GM23338 (cell line): ENCODE data around the gene PRDM7. TPM values are rescaled to one million over a fixed set of nuclear protein-coding genes. Genes with fewer than 3 reads are reported as not detected.

ENCODE experiments used
- ATAC-seq: fragments of 200-7000 bp; cut with Tn5 transposase; 3 replicates; pipeline ENCODE4 v1.9.1; 2020
- DNase-seq: peaks from one replicate; pipeline ENCODE4 v3.0.0-alpha.2; 2015; ENCODE audit warnings: low spot score
- H2AFZ ChIP-seq: fragments of 200-600 bp; sonication (generic); 2 replicates; pipeline ENCODE4 v1.8.0; 2016; ENCODE audit warnings: antibody characterized with exemption, mild to moderate bottlenecking, moderate library complexity
- H3F3A ChIP-seq: fragments of 200-600 bp; sonication (generic); replicated peaks from 2 replicates; pipeline ENCODE4 v1.8.0; 2017; ENCODE audit warnings: antibody characterized with exemption, mixed run types, low read depth
- H3K27ac ChIP-seq: fragments of 200-600 bp; sonication (generic); 2 replicates; pipeline ENCODE4 v1.6.1; 2016; ENCODE audit warnings: low read depth
- H3K27me3 ChIP-seq: fragments of 200-600 bp; sonication (generic); 2 replicates; pipeline ENCODE4 v1.8.0; 2016; ENCODE audit warnings: mild to moderate bottlenecking, mixed run types, moderate library complexity; ENCODE audit not compliant: insufficient read depth
- H3K36me3 ChIP-seq: fragments of 200-600 bp; sonication (generic); 2 replicates; pipeline ENCODE4 v1.8.0; 2016; ENCODE audit warnings: mild to moderate bottlenecking; ENCODE audit not compliant: insufficient read depth
- H3K4me1 ChIP-seq: fragments of 200-600 bp; sonication (generic); 2 replicates; pipeline ENCODE4 v1.8.0; 2016; ENCODE audit warnings: mild to moderate bottlenecking, moderate library complexity; ENCODE audit not compliant: insufficient read depth
- H3K4me2 ChIP-seq: fragments of 200-600 bp; sonication (generic); 2 replicates; pipeline ENCODE4 v1.7.1; 2017; ENCODE audit warnings: mixed run types
- H3K4me3 ChIP-seq: fragments of 200-600 bp; sonication (generic); 2 replicates; pipeline ENCODE4 v1.6.1; 2016; ENCODE audit warnings: mixed run types
- H3K79me2 ChIP-seq: fragments of 200-600 bp; sonication (generic); replicated peaks from 2 replicates; pipeline ENCODE4 v1.8.0; 2017; ENCODE audit warnings: mild to moderate bottlenecking; ENCODE audit not compliant: insufficient read depth
- H3K9me2 ChIP-seq: fragments of 200-600 bp; sonication (generic); 2 replicates; pipeline ENCODE4 v1.8.0; 2017; ENCODE audit not compliant: insufficient read depth
- H4K20me1 ChIP-seq: fragments of 200-600 bp; sonication (generic); replicated peaks from 2 replicates; pipeline ENCODE4 v1.8.0; 2017; ENCODE audit warnings: mild to moderate bottlenecking; ENCODE audit not compliant: insufficient read depth
- H3K27ac Mint-ChIP-seq: 2 replicates; pipeline ENCODE4 v1.8.0; 2020; ENCODE audit warnings: inconsistent platforms, mild to moderate bottlenecking, moderate library complexity, mixed read lengths
- H3K27me3 Mint-ChIP-seq: 3 replicates; pipeline ENCODE4 v1.8.0; 2022; ENCODE audit warnings: low read depth, mild to moderate bottlenecking, moderate library complexity, mixed read lengths, inconsistent platforms; ENCODE audit not compliant: insufficient read depth, poor library complexity
- H3K36me3 Mint-ChIP-seq: 3 replicates; pipeline ENCODE4 v1.8.0; 2021; ENCODE audit warnings: low read depth, mild to moderate bottlenecking, inconsistent platforms, moderate library complexity, mixed read lengths
- H3K4me1 Mint-ChIP-seq: 3 replicates; pipeline ENCODE4 v1.8.0; 2020; ENCODE audit warnings: mild to moderate bottlenecking, inconsistent platforms, mixed read lengths
- H3K4me3 Mint-ChIP-seq: 3 replicates; pipeline ENCODE4 v1.8.0; 2021; ENCODE audit warnings: moderate library complexity, mild to moderate bottlenecking, inconsistent platforms, mixed read lengths
- H3K9me3 Mint-ChIP-seq: 3 replicates; pipeline ENCODE4 v1.8.0; 2020; ENCODE audit warnings: moderate library complexity, mild to moderate bottlenecking, inconsistent platforms, mixed read lengths
- CREB1 ChIP-seq: fragments of 250-450 bp; sonication (Bioruptor Pico); IDR thresholded peaks from 2 replicates; pipeline ENCODE4 v1.5.0; 2020; ENCODE audit warnings: low read depth, mild to moderate bottlenecking, moderate library complexity
- CTCF ChIP-seq, 2 experiments: fragments of 200-600 bp in 1 of 2; sonication (generic) in 1 of 2; conservative IDR thresholded peaks; 2 replicates each; pipeline versions ENCODE4 v1.5.1 to v1.6.1; 2016 to 2017; ENCODE audit warnings: antibody characterized with exemption in 2 of 2, low read depth in 2 of 2, mild to moderate bottlenecking in 2 of 2, moderate library complexity in 1 of 2
- EZH2 ChIP-seq: fragments of 200-600 bp; sonication (generic); IDR thresholded peaks from one replicate; pipeline ENCODE4 v1.8.0; 2017; ENCODE audit warnings: antibody characterized with exemption, mild to moderate bottlenecking, low read depth; ENCODE audit not compliant: unreplicated experiment
- JUNB ChIP-seq: IDR thresholded peaks from one replicate; pipeline ENCODE4 v1.6.1; 2016; ENCODE audit warnings: antibody characterized with exemption; ENCODE audit not compliant: unreplicated experiment
- NANOG ChIP-seq: IDR thresholded peaks from 2 replicates; pipeline ENCODE4 v1.6.1; 2016; ENCODE audit warnings: antibody characterized with exemption, borderline replicate concordance
- POLR2AphosphoS5 ChIP-seq: IDR thresholded peaks from 2 replicates; pipeline ENCODE4 v1.6.1; 2016; ENCODE audit warnings: antibody characterized with exemption, low read depth
- REST ChIP-seq: IDR thresholded peaks from one replicate; pipeline ENCODE4 v1.6.1; 2018; ENCODE audit warnings: antibody characterized with exemption; ENCODE audit not compliant: unreplicated experiment
- ZNF114 ChIP-seq: fragments of 250-450 bp; sonication (Bioruptor Pico); IDR thresholded peaks from 2 replicates; pipeline ENCODE4 v1.5.0; 2020; ENCODE audit warnings: mild to moderate bottlenecking, moderate library complexity
- ZNF331 ChIP-seq: fragments of 250-450 bp; sonication (Bioruptor Pico); IDR thresholded peaks from 2 replicates; pipeline ENCODE4 v1.5.0; 2020; ENCODE audit warnings: low read depth, mild to moderate bottlenecking, moderate library complexity
- ZNF462 ChIP-seq: fragments of 250-450 bp; sonication (Bioruptor Pico); IDR thresholded peaks from 2 replicates; pipeline ENCODE4 v1.5.0; 2020; ENCODE audit warnings: mild to moderate bottlenecking, moderate library complexity
- polyA plus RNA-seq: library from polyadenylated mRNA; unstranded; fragments of >200 nt; fragmentation: Nextera tagmentation; extraction: Ambion mirVana; gene quantifications from 2 replicates; pipeline ENCODE4 v1.2.1, GENCODE V29; 2016
- total RNA-seq: library from RNA; depleted of rRNA; stranded (reverse); fragments of >200 nt; shearing (Covaris generic); gene quantifications from 2 replicates; pipeline ENCODE4 v1.2.3, GENCODE V29; 2014

The PRDM7 gene
- total and polyA plus RNA-seq, 2 experiments from 2014 or later = 0.08 TPM; not detected in 1

- TF ChIP-seq CTCF (conservative IDR thresholded peaks at IDR 0.05; ENCODE audit: low read depth in 2 of 2) (no peak), CREB1 (no peak), ZNF331 (no peak), NANOG (no peak), REST (no peak)
These were observed 21.8 kb downstream of the PRDM7 start (continued) for GRCh38 chr16:90055371-90055770.

- peaks cover 18% of the 10 kb centered on the region for H3K36me3 Mint-ChIP-seq
- Histone ChIP-seq H3F3A (no peaks in the 10 kb centered on the region), H3K36me3 (no peaks in the 10 kb centered on the region; the same call in 1 of the 2 replicates), H2AFZ (no peak overlapping the region), H3K27ac (no peak overlapping the region), H3K4me1 (no peaks in the 10 kb centered on the region), H3K4me2 (no peak overlapping the region), H4K20me1 (no peaks in the 10 kb centered on the region), H3K9me2 (peaks cover 7% of the 10 kb centered on the region; the same call in 1 of the 2 replicates), H3K4me3 (no peak overlapping the region), H3K27me3 (no peaks in the 10 kb centered on the region), H3K79me2 (no peaks in the 10 kb centered on the region)
- no peak overlapping the region for H3K27ac Mint-ChIP-seq
- ATAC-seq (no peak), DNase-seq (no peak)
- no peaks in the 10 kb centered on the region for H3K4me1 Mint-ChIP-seq
- peaks cover 52% of the 10 kb centered on the region for H3K9me3 Mint-ChIP-seq
- peaks cover 8% of the 10 kb centered on the region for H3K27me3 Mint-ChIP-seq
- no peak overlapping the region for H3K4me3 Mint-ChIP-seq
- TF ChIP-seq JUNB (no peak), CTCF (conservative IDR thresholded peaks at IDR 0.05; ENCODE audit: low read depth in 2 of 2) (no peak), POLR2AphosphoS5 (no peak), ZNF331 (no peak), EZH2 (no peak), CREB1 (no peak), ZNF114 (CRISPR knock-in tag) (no peak), ZNF462 (CRISPR knock-in tag) (no peak)
These were observed 22.6 kb downstream of the PRDM7 start for GRCh38 chr16:90054554-90054953.
